H1 (cell line): ENCODE results near the gene NDNF. TPM values are rescaled to one million over a fixed set of nuclear protein-coding genes. Genes with fewer than 3 reads are reported as not detected.

Source experiments
- CHD1 ChIP-seq: IDR thresholded peaks from 2 replicates; pipeline ENCODE4 v1.6.1; 2012; ENCODE audit warnings: low read depth, low read length, improper control_type of control experiment
- CREB1 ChIP-seq: IDR thresholded peaks from 2 replicates; pipeline ENCODE4 v1.6.1; 2012; ENCODE audit warnings: inconsistent platforms
- CTBP2 ChIP-seq: IDR thresholded peaks from 2 replicates; pipeline ENCODE4 v1.7.0; 2011; ENCODE audit warnings: borderline replicate concordance, mild to moderate bottlenecking, moderate library complexity, mixed read lengths, low read length; ENCODE audit not compliant: insufficient read depth, insufficient read length
- KDM1A ChIP-seq: fragments of 200-600, 300-600 bp; sonication (generic); IDR thresholded peaks from 2 replicates; pipeline ENCODE4 v1.7.1; 2016; ENCODE audit warnings: mild to moderate bottlenecking, low read length, borderline replicate concordance
- KDM4A ChIP-seq: IDR thresholded peaks from one replicate; pipeline ENCODE4 v1.7.1; 2012; ENCODE audit warnings: low read depth, mild to moderate bottlenecking, moderate library complexity, low read length, inconsistent platforms; ENCODE audit not compliant: severe bottlenecking
- POLR2A ChIP-seq, 2 experiments: IDR thresholded peaks; 1 replicate in 1 of 2; 2 replicates in 1 of 2; pipeline ENCODE4 v1.6.1; 2011; ENCODE audit warnings: low read depth in 2 of 2, low read length in 2 of 2, mild to moderate bottlenecking in 2 of 2; ENCODE audit errors: control extremely low read depth in 1 of 2
- POU5F1 ChIP-seq: IDR thresholded peaks from 2 replicates; pipeline ENCODE4 v1.6.1; 2011; ENCODE audit warnings: low read depth, mild to moderate bottlenecking, low read length, moderate library complexity
- RBBP5 ChIP-seq: IDR thresholded peaks from 2 replicates; pipeline ENCODE4 v1.7.1; 2012; ENCODE audit warnings: low read depth, mild to moderate bottlenecking, inconsistent platforms, low read length, moderate library complexity, borderline replicate concordance
- USF2 ChIP-seq: IDR thresholded peaks from 2 replicates; pipeline ENCODE4 v1.6.1; 2011; ENCODE audit warnings: low read length, improper control_type of control experiment
- polyA plus RNA-seq, 7 experiments: library from polyadenylated mRNA; depleted of rRNA in 3 of 7; stranded (reverse) in 5 of 7; unstranded in 2 of 7; fragments of >200 nt in 5 of 7; fragments of 200-250 nt in 2 of 7; gene quantifications; 1 replicate in 5 of 7; 2 replicates in 1 of 7; 4 replicates in 1 of 7; pipeline versions ENCODE4 v1.2.1 to v1.2.3, GENCODE V29; 2011 to 2013; ENCODE audit warnings: missing spikeins in 2 of 7, mixed read lengths in 2 of 7
- total RNA-seq: library from RNA; stranded (reverse); fragmentation: NEBNext Ultra II Directional; extraction: Animal tissue kit (Norgen Biotek cat#: 25700); gene quantifications from 2 replicates; pipeline ENCODE4 v1.2.1, GENCODE V29; 2021
- TF ChIP-seq, protein P1 (sequence below): fragments of 300-600 bp; sonication (generic); IDR thresholded peaks from 2 replicates; pipeline ENCODE4 v1.7.1; 2012; ENCODE audit warnings: low read length, moderate library complexity, mild to moderate bottlenecking, inconsistent platforms; ENCODE audit not compliant: insufficient replicate concordance
- TF ChIP-seq, protein P2 (sequence below): IDR thresholded peaks from 2 replicates; pipeline ENCODE4 v1.6.1; 2011; ENCODE audit warnings: low read depth, mild to moderate bottlenecking, low read length; ENCODE audit not compliant: insufficient read depth

NDNF gene
- total and polyA plus RNA-seq, 2 of the 8 experiments (the other 6 are each of a cell fraction or from before 2014, with no cell fraction given), result 0.70 to 1.6 TPM

DNA sequence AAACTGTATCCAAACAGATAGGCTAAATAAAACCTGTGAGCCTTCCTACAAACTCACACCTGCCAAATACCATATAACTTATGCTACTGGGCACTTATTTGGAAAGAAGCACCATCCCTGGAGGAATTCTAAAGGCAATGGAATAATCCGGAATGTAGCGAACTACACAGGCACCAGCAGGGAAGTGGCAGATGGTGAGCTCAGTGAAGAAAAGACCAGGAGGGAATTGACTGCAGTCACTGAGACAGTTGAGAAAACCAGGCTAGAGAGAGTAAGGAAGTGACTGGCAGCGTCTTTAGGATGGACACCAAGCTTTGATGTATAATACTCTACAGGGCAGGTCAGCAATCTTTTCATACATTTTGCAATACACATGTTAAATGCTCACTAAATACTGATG, 16.3 kb downstream of the NDNF start (continued):
- TF ChIP-seq, protein P1, sequence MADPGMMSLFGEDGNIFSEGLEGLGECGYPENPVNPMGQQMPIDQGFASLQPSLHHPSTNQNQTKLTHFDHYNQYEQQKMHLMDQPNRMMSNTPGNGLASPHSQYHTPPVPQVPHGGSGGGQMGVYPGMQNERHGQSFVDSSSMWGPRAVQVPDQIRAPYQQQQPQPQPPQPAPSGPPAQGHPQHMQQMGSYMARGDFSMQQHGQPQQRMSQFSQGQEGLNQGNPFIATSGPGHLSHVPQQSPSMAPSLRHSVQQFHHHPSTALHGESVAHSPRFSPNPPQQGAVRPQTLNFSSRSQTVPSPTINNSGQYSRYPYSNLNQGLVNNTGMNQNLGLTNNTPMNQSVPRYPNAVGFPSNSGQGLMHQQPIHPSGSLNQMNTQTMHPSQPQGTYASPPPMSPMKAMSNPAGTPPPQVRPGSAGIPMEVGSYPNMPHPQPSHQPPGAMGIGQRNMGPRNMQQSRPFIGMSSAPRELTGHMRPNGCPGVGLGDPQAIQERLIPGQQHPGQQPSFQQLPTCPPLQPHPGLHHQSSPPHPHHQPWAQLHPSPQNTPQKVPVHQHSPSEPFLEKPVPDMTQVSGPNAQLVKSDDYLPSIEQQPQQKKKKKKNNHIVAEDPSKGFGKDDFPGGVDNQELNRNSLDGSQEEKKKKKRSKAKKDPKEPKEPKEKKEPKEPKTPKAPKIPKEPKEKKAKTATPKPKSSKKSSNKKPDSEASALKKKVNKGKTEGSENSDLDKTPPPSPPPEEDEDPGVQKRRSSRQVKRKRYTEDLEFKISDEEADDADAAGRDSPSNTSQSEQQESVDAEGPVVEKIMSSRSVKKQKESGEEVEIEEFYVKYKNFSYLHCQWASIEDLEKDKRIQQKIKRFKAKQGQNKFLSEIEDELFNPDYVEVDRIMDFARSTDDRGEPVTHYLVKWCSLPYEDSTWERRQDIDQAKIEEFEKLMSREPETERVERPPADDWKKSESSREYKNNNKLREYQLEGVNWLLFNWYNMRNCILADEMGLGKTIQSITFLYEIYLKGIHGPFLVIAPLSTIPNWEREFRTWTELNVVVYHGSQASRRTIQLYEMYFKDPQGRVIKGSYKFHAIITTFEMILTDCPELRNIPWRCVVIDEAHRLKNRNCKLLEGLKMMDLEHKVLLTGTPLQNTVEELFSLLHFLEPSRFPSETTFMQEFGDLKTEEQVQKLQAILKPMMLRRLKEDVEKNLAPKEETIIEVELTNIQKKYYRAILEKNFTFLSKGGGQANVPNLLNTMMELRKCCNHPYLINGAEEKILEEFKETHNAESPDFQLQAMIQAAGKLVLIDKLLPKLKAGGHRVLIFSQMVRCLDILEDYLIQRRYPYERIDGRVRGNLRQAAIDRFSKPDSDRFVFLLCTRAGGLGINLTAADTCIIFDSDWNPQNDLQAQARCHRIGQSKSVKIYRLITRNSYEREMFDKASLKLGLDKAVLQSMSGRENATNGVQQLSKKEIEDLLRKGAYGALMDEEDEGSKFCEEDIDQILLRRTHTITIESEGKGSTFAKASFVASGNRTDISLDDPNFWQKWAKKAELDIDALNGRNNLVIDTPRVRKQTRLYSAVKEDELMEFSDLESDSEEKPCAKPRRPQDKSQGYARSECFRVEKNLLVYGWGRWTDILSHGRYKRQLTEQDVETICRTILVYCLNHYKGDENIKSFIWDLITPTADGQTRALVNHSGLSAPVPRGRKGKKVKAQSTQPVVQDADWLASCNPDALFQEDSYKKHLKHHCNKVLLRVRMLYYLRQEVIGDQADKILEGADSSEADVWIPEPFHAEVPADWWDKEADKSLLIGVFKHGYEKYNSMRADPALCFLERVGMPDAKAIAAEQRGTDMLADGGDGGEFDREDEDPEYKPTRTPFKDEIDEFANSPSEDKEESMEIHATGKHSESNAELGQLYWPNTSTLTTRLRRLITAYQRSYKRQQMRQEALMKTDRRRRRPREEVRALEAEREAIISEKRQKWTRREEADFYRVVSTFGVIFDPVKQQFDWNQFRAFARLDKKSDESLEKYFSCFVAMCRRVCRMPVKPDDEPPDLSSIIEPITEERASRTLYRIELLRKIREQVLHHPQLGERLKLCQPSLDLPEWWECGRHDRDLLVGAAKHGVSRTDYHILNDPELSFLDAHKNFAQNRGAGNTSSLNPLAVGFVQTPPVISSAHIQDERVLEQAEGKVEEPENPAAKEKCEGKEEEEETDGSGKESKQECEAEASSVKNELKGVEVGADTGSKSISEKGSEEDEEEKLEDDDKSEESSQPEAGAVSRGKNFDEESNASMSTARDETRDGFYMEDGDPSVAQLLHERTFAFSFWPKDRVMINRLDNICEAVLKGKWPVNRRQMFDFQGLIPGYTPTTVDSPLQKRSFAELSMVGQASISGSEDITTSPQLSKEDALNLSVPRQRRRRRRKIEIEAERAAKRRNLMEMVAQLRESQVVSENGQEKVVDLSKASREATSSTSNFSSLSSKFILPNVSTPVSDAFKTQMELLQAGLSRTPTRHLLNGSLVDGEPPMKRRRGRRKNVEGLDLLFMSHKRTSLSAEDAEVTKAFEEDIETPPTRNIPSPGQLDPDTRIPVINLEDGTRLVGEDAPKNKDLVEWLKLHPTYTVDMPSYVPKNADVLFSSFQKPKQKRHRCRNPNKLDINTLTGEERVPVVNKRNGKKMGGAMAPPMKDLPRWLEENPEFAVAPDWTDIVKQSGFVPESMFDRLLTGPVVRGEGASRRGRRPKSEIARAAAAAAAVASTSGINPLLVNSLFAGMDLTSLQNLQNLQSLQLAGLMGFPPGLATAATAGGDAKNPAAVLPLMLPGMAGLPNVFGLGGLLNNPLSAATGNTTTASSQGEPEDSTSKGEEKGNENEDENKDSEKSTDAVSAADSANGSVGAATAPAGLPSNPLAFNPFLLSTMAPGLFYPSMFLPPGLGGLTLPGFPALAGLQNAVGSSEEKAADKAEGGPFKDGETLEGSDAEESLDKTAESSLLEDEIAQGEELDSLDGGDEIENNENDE, result no peak
- TF ChIP-seq CREB1 (no peak), POU5F1 (no peak), USF2 (no peak), RBBP5 (no peak), KDM1A (no peak), KDM4A (no peak), CTBP2 (no peak), POLR2A (IDR thresholded peaks at IDR 0.05; ENCODE audit: control extremely low read depth in 1 of 2, low read depth in 2 of 2, low read length in 2 of 2) (no peak), CHD1 (no peak)
- TF ChIP-seq, protein P2, sequence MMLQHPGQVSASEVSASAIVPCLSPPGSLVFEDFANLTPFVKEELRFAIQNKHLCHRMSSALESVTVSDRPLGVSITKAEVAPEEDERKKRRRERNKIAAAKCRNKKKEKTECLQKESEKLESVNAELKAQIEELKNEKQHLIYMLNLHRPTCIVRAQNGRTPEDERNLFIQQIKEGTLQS, result no peak
- TF ChIP-seq, all 59 proteins: peak for 0
